NCI-H146 treated with DMSO at 0.1 percent for 48 hours (cell line): ENCODE measurements around the gene FCRLB.
"Not testable (repeated sequence)": the region's sequence is repeated elsewhere in the genome, so short reads cannot be mapped to it uniquely, and the experiment has no call there.

Experiments used
- DNase-seq: peaks from one replicate; lab custom pipeline; 2025; ENCODE audit not compliant: unreplicated experiment; lab: John Stamatoyannopoulos, UW

Gene FCRLB

DNA sequence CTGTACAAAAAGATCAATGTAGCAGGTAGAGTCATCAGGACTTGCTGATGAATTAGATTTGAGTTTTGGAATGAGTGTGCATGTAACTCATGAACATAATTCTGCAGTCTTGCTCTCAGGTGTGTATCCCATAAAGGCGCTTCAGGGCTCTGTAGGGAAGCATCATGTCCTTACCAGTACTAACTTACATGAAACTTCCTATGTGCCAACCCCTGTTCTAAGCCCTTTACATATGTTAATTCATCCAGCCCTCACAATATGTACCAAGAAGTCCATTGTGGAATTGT lies 2.1 kb upstream of the FCRLB start:
- DNase-seq: no peak

DNA sequence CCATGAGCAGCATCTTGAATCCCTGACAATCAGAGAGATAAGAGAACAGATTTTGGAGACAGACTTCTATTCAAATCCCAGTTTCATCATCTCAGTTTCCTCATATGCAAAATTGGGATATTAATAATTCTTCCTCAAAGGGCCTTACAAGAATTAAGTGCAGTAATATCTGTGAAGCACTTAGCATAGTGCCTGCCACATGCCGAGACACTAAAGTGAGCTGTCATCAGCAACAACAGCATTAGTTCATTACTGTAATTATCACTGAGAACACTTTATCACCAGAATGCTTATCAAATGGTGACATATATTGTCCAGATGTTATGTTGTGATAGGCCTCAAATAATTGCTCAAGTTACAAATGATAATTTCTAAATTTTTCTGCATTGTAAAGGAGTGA lies 922 bp upstream of the FCRLB start:
- no peak for DNase-seq

DNA sequence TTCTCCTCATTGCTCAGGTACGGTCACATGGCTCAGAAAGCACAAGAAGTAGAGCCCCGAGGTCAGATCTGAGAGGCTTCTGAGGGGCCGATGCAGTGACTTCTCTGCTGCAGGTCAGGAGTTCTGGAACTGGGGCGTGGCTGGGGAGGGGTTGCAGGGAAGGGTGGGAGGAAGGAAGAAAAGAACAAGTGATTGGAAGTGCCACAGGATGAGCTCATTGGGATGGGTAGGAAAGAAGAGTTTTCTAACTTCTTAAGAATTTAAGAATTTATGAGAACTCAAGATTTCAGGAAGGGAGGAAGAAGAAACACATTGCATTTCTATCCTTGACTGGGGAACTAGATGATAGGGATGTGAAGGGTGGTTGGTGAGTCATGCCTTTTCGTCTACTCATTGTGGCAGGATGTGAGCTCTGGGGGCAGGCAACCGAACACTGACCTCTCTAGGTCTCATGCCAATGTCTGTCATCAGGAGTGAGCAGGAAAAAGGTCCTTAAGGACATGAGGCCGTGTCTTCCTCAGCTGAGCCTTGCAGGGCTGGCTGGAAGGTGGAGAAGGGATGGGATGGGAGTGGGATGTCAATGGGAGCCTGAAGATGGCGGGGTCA lies 497 bp downstream of the FCRLB start:
- DNase-seq: no peak

DNA sequence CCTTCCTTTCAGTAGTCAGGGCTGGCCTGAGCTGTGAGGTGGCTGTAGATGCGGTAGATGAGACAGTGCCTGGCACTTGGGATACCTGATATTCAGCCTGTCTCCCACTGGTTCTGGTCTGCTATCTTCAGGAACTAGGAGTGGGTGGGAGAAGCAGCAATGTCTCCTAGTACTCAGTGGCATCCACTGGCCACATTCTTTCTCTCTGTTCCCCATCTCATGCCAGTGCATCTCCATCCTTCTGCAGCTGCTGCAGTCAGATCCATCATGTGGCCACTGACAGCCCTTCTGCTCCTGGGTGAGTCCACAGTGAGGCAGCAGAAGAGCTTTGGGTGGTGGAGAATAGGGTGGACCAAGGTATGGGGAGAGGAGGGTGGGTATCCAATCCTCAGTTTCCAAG lies 1.1 kb downstream of the FCRLB start:
- DNase-seq: no peak

DNA sequence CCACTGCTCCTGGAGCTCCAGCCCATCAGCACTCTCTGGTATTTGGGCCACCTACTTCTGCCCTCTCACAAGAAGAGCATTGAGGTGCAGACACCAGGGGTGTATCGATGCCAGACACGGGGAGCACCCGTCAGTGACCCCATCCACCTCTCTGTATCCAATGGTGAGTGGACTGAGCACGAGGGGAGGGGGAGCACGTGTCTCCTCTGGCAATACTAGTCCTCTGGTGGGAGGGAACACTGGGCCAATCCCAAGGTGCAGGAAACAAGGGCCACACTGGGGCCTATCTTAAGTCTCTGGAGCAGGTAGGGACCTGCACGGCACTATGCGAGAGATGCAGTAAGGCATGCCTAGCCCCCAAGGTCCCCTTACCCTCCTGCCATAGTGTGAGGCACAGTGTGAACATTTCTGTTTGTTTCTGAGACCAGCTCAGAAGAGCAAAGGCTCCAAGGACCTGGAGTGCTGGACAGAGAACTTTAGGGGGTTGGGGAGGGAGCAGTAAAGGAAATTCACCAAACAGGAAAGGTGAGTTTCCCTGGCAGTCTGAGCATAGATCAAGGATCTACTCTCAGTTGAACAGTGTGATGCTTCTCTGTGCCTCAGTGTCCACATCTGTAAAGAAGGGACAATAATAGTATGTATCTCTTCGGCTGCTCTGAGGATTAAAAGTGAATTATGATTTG lies 2.3 kb downstream of the FCRLB start:
- DNase-seq: no peak

DNA sequence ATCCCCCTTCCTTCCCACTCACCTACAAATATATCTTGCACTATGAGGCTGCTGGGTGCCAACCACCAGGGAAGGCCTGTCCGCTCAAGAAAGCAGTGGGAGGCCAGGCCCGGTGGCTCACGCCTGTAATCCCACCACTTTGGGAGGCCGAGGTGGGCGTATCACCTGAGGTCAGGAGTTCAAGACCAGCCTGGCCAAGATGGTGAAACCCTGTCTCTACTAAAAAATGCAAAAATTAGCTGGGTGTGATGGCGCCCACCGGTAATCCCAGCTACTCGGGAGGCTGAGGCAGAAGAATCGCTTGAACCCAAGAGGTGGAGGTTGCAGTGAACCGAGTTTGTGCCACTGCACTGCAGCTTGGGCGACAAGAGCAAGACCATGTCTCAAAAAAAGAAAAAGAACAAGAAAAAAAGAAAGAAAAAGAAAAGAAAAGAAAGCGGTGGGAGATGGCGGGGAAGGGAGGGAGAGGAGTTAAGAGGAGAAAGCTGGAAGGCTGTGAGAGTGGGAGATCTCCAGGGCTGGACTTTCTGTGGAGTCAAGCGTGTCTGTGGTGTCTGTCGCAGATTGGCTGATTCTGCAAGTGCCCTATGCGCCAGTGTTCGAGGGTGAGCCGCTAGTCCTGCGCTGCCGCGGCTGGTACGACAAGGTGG lies 4.0 kb downstream of the FCRLB start:
- not testable (repeated sequence) for DNase-seq

DNA sequence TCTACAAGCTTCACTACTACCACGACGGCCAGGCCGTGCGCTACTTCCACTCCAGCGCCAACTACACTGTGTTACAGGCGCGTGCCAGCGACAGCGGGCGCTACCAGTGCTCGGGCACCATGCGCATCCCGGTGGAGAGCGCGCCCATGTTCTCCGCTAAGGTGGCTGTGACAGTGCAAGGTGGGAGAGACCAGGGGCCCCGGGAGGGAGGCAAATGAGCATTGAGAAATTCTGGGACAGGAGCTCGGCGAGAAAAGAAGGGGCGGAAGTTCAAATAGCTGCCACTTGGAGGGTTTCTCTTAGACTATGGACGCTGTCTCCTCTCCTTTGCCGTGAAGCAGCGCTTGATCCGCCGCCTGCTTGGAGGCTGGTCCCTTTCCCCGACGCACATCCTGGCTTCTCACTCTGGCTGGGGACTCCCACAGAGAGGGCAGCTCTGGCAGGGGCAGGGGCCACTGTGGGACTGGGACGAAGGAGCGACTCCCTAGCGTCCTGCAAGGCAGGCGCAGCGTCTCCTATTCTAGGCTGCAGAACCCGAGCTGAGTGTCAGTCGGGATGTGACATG lies 4.6 kb downstream of the FCRLB start:
- no peak for DNase-seq

DNA sequence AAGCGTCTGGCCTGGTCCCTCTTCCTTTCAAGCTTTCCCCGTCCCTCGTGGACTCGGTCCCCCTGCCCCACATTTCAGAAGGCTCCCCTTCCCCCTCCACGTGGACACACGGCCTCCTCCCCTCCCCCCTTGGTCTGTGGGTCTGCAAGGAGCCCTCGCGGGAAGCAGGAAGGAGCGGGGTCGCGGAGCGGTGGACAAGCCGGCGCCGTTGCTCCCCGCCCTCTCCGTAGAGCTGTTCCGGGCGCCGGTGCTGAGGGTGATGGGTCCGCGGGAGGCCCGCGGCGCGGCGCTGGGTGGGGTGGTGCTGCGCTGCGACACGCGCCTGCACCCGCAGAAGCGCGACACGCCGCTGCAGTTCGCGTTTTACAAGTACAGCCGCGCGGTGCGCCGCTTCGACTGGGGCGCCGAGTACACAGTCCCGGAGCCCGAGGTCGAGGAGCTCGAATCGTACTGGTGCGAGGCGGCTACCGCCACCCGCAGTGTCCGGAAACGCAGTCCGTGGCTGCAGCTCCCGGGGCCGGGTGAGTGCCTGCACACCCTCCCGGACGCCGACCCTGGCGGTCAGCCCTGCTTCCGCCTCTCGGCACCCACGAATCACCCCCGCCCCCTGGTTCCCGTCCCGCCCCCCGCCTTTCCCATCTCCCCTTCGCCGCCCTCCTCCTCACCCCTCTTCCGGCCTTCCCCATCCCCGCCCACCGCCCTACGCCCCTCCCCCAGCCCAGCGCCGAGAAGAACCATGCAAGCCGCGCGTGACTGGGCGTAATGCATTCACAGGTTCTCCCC lies 5.3 kb downstream of the FCRLB start:
- DNase-seq: peak; percentile 43

DNA sequence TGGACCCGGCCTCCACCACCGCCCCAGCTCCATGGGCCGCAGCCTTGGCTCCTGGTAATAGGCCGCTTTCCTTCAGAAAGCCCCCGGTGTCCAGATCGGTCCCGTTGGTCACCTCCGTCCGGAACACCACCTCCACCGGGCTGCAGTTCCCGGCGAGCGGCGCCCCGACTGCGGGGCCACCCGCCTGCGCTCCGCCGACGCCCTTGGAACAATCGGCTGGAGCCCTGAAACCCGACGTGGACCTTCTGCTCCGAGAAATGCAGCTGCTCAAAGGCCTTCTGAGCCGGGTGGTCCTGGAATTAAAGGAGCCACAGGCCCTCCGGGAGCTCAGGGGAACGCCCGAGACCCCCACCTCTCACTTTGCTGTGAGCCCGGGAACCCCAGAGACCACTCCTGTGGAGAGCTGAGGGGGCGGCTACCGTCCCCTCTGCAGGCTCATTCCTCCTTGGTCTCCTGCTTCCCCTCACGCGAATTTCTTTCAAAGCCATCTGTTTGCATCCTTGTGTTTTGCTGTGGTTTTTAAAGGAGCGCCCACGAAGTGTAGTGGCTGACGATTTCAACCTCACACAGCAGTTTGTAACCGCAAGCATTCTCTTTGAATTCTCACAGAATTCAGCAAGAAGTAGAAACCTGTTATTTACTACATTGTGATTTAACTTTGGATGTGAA lies 6.0 kb downstream of the FCRLB start:
- DNase-seq: no peak

DNA sequence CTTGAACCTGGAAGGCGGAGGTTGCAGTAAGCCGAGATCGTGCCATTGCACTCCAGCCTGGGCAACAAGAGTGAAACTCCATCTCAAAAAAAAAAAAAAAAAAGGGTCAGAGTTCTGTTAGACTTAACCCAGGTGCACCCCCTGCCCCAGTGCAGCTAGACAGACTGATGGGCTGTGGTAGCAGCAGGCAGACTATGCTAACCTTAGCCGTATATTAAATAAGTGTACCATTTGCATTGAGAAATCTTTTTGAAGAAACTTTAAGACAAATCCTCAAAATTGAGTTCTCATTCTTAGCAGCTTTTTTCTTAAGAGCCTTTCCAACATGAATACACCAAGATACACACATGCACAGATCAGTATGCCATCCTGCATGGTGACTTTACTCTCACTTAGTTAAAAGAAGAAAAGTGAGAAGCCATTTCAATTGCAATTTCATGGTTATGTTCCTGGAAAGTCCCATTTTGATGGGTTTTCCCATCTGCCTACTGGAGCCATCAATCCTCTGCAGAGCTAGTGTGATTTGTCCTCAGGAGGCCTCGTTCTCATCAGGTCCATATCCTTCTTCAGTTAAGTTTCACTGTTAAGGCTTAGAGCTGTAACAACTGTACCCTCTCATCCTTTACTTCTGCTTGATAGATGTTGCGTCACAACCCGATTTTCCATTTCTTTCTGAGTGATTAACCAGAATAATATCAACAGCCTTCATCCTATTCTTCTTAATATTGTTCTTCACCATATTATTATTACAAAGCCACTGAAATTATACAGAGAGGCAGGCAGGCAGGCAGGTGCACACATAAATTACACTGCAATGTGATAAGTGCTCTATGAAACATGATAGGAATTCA lies 7.3 kb downstream of the FCRLB start:
- DNase-seq: no peak

DNA sequence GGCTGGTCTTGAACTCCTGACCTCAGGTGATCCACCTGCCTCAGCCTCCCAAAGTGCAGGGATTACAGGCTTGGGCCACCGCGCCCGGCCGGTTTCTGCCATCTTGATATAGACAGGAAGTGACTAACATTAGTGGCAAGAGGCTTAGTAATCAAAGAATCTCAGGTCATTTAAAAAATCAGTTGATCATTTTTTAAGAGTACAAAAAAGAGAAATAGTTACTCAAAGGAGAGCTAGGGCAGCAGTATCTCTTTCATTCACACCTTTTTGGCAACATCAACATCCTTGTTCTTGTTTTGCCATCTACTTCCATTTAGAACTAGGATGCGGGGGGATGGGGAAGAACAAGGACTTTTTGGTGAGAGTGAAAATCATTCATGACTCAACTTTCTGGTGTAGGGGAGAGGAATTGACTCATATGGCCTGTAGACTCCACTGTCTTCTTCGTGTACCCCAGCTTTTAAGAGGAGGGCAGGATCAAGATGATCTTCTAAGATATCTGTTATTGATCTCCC lies 8.8 kb downstream of the FCRLB start:
- no peak for DNase-seq

DNA sequence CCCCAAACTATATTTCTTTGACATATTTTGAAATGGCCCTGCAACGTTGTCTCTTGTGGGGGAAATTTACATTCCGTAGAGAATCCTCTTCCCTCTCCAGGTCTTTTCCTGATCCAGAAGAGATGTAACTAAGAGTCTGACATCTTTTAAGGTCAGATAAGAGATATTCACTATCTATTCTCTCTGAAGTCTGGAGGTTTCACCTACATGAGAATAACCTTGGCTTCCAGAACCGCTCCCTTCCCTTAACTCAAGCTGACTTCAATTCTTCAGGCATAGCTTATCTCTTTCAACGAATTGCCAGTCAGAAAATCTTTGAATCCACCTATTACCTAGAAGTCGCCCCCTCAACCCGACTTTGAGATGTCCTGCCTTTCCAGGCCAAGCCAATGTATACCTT lies 9.9 kb downstream of the FCRLB start:
- no peak for DNase-seq

DNA sequence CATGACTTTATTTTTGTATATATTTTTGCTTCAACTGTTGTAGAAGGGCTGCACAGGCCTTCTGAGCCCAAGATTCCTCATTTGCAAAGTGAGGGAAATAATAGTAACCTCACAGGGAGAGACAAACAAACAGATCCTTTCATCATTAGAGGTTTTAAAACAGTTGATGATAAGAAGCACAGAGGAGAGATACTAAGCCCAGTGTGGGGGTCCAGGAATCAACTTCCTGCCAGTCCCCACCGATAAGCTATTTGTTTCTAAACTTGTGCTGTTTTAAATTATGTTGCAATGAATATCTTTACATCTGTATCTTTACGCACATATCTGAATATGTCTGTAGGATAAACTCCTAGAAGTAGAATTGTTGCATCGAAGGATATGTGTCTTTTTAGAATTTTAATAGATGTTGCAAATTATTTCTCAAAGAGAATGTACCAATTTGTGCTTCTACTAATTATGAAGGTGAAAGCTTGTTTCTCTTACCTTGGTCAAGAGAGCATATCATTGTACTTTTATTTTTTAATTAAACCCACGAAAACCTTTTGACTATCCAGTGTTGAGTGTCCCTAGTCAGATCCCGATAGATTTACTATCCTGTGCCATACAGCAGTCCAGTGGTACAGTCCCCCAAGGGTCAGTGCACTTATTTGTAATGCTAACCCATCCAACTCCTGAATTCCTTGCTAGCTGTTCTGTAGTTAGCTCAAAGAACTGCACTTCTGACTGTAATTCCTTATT lies 10.8 kb downstream of the FCRLB start:
- no peak for DNase-seq

DNA sequence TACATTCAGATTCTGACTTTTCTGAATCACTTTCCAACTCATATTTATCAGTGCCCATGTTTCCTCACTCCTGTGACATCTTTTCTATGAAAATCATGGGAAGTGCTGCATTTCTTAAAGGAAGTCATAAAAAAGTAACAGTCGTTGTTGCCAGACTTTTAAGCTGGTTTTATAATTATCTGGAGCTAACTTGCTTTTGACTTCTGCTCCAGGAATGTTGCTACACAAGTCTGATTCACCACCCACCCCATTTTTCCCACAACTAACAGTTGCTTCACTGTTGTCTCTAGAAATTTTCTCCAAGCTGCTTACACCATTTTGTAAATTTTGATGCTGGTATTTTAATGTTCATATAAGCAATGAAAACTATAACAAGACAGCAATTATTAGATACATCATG lies 12.2 kb downstream of the FCRLB start:
- DNase-seq: no peak

DNA sequence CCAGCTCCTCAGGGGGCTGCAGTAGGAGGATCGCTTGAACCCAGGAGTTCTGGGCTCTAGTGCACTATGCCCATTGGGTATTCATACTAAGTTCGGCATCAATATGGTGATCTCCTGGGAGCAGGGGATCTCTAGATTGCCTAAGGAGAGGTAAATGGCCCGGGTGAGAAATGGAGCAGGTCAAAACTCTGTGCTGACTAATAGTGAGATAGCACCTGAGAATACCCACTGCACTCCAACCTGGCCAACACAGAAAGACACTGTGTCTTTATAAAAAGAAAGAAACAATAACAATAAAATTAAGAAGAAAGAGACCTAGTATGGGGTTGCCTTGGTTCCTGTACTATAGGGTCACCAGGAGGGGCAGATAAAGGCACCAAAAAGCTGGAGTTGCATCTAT lies 14.5 kb downstream of the FCRLB start:
- DNase-seq: no peak

DNA sequence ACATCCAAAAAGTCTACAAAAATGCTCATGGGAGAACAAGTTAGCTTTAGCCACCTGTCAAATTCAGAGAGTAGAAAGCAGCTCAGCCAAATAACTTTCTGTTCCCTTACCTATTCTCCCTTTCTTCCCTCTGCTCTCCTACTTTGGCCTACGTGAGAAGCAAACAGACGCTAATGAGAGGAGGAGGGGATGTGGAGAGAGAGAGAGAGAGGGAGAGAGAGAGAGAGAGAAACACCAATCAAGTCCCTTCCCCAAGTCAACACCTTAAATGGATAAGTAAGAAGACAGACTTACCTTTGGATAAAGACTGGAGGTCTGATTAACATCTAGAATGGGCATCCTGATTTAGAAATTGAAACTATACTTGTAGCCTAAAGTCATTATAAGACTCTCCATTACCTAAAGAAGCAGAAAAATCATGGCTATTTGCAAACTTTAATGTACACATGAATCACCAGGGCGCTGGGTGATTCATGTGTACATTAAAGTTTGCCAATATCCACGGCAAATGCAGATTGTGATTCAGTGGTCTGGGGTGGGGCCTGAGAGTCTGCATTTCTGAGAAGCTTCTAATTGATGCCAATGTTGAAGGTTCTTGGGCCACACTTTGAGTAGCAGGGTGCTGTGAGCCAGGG lies 15.1 kb downstream of the FCRLB start:
- no peak for DNase-seq

DNA sequence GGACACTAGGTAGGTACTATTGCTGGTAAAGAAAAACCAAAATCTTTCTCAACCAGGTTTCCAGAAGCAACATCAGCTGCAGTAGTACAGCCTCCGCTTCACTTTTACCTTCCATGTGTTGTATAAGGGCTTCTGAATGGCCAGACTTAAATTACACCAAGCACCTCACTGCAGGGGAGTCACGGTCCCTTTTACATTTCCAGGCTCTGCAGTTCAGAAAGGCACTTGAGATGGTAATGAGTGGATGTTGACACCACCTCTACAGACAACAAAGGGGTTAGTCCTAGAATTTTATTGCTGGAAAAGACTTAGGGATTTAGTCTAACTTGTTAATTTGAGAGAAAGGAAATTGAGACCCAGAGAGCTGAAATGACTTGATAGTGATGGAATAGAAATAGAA lies 16.3 kb downstream of the FCRLB start:
- DNase-seq: no peak

DNA sequence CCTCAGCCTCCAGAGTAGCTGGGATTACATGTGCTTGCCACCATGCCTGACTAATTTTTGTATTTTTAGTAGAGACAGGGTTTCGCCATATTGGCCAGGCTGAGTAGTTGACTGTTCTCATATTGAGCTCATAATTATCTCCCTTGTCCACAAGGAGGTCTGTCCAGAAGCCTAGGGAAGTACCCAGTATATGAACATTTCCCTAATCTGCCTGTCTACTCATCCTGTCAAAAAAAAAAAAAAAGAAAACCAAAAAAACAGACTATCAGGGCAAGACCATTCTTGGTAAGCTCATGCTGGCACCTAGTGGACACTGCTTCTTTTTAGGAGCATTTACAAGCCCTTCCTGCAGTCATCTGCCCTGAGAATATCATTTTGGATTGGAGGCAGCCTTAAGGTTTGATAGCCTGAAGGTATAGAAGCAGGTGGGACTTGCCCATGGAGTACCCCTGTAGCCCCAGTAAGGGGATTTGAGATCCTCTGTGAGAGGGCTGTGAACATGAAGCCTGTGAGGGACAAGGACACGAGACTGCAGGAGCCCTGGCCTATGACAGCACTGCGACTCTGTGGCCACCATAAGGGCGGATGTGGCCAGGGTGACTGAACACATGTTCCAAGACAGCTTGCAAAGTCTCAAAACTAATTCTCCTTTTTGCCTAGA lies 17.4 kb downstream of the FCRLB start:
- peak; percentile 10 for DNase-seq
